A172 (cell line): ENCODE measurements around the gene SP1. TPM values are rescaled to one million over a fixed set of nuclear protein-coding genes. Genes with fewer than 3 reads are reported as not detected.
"Not testable (repeated sequence)": the region's sequence is repeated elsewhere in the genome, so short reads cannot be mapped to it uniquely, and the experiment has no call there.

Experiments
- DNase-seq: peaks from one replicate; pipeline ENCODE4 v3.0.0-alpha.2; 2015; ENCODE audit warnings: low spot score
- total RNA-seq: library from RNA; depleted of rRNA; stranded (reverse); fragments of >200 nt; shearing (Covaris generic); gene quantifications from 2 replicates; pipeline ENCODE4 v1.2.3, GENCODE V29; 2014

SP1 gene
- total RNA-seq, 1 experiment from 2014 or later = 30.2 TPM

GRCh38 chr12:53358836-53359419, 21.0 kb upstream of the SP1 start:
- no peak for DNase-seq

- not testable (repeated sequence) for DNase-seq
Observed at GRCh38 chr12:53361638-53362037, 18.3 kb upstream of the SP1 start.

DNA sequence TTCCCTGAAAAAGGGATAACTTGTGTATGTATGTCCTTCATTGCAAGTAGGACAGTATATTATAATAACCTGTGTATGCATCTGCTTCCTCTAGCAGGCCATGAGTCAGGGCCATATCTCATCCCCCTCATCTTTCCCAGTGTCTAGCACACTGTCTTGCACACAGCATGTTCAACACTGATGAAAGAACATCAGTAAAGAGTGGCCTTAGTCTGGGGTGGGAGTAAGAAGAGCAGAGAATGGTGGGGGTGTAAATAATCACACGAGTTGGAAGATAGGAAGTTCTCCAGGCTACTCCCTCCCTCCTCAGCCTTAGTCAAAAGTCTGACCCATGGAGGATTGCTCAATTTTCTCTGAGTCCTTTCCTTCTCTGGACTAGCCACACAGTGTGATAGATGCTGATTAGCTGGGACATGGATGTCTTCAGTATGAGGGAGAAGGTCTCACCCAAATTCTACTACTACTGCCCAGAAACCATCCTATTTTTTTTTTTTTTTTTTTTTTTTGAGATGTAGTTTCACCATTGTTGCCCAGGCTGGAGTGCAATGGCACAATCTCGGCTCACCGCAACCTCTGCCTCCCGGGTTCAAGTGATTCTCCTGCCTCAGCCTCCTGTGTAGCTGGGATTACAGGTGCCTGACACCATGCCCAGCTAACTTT, 14.6 kb upstream of the SP1 start:
- no peak for DNase-seq

DNA sequence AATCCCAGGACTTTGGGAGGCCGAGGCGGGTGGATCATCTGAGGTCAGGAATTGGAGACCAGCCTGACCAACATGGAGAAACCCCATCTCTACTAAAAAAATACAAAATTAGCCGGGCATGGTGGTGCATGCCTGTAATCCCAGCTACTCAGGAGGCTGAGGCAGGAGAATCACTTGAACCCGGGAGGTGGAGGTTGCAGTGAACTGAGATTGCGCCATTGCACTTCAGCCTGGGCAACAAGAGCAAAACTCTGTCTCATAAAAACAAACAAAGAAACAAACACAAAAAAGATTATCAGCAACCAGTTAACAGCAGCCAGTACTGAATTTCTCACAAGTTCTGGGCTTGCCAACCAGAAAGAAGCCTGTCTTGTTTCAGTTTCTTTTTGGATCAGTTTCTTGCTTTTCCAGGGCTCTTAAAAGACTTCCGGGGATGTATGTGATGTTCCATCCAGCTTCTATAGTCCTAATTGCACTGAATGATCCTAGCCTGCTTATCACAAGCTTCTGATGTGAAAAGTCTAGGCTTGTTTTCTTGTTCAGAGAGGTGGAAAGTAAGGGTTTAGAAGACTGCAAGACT, 6.3 kb upstream of the SP1 start:
- DNase-seq = not testable (repeated sequence)

- not testable (repeated sequence) for DNase-seq
Observed at GRCh38 chr12:53374277-53374676, 5.7 kb upstream of the SP1 start.

GRCh38 chr12:53376747-53377146, 3.2 kb upstream of the SP1 start:
- DNase-seq = no peak

DNA sequence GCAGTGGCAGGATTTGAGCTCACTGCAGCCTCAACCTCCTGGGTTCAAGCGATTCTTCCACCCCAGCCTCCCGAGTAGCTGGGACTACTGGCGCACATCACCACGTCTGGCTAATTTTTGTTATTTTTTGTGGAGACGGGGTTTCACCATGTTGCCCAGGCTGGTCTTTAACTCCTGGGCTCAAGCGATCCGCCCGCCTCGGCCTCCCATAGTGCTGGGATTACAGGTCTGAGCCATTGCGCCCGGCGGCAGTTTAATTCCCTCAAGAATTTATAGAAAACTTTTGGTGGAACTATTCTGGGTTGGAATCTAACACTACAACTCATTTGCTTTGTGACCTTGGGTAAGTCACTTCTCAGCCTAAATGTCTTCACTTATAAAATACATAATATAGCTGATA, 1.8 kb upstream of the SP1 start:
- no peak for DNase-seq

DNA sequence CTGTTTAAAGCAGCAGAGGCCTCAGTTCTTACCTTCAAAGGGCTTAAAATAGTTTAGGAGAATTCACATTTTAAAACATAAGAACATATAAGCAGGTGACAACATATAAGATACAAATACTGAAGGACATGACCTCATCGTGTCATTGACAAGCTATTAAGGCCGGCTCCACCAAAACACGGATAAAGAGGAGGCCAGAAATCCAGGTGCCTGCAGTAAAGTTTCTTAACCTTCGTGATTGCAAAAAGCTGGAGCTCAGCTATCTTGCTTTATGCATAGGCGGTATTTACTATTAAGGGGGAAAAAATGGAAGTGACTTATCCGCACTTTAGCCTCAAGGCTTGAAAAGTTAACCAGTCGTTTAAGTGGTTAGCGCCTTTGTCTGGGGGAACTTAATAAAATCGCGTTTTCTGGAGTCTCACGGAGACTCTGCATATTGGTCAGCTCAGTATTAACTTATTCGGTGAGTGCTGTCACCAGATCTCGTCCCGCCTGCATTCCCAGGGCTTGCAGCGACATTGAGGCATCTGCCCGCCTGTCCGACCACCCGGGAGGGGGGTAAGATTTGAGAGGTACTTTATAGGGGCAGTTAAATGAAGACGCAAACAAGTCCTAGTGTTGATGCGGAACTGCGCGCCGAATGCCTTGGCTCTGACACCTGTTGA, 1.1 kb upstream of the SP1 start:
- DNase-seq = no peak

GRCh38 chr12:53379389-53380103, 430 bp upstream of the SP1 start:
- peak; percentile 100 for DNase-seq

GRCh38 chr12:53380794-53381730, 1.1 kb downstream of the SP1 start:
- DNase-seq = peak; percentile 41

DNA sequence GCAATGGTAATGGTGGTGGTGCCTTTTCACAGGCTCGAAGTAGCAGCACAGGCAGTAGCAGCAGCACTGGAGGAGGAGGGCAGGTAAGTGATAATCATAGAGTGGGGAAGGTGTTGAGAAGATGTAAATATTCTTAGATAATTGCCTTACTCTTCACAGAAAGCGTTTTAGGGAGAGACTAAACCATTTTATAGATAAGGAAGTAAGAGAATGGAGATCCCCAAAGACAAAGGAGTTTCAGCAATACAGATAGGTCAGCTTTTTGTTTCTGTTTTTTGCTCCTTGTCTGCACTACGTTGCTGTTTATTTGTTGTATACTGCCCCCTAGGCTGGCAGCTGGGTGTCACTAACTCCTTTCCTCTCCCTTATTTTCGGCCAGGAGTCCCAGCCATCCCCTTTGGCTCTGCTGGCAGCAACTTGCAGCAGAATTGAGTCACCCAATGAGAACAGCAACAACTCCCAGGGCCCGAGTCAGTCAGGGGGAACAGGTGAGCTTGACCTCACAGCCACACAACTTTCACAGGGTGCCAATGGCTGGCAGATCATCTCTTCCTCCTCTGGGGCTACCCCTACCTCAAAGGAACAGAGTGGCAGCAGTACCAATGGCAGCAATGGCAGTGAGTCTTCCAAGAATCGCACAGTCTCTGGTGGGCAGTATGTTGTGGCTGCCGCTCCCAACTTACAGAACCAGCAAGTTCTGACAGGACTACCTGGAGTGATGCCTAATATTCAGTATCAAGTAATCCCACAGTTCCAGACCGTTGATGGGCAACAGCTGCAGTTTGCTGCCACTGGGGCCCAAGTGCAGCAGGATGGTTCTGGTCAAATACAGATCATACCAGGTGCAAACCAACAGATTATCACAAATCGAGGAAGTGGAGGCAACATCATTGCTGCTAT, 2.0 kb downstream of the SP1 start:
- DNase-seq = peak; percentile 48

DNA sequence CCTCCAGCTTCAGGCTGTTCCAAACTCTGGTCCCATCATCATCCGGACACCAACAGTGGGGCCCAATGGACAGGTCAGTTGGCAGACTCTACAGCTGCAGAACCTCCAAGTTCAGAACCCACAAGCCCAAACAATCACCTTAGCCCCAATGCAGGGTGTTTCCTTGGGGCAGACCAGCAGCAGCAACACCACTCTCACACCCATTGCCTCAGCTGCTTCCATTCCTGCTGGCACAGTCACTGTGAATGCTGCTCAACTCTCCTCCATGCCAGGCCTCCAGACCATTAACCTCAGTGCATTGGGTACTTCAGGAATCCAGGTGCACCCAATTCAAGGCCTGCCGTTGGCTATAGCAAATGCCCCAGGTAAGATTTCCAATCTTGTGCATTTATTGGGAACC, 3.3 kb downstream of the SP1 start:
- DNase-seq = no peak

DNA sequence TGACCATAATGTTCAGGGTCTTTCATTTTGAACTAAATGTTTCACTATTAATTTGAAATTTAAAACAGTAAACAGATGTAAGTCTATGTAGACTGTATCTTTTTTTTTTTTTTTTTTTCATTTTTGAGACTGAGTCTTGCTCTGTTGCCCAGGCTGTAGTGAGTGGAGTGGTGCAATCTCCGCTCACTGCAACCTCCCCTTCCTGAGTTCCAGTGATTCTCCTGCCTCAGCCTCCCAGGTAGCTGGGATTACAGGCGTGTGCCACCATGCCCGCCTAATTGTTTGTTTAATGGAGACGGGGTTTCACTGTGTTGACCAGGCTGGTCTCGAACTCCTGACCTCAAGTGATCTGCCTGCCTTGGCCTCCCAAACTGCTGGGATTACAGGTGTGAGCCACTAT, 6.4 kb downstream of the SP1 start:
- not testable (repeated sequence) for DNase-seq

- no peak for DNase-seq
Observed at GRCh38 chr12:53388932-53389331, 9.0 kb downstream of the SP1 start.

DNA sequence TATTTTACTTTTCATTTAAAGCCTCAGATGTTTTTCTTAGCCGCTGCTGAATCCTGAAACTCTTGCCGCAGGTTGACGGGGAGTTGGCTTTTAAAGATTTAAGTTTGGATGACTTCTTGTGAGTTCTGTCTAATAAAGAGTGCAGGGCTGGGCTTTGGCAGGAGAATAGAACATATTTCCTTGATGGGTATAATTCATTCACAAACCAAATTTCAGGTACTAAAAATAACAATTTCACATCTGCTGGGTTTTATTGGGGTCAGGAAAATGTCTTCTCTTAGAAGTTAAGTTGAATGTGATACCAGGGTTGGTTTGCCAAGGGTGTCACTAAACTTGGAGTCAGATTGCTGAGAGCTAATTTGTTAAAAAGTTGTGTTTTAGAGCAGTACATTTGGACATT, 9.7 kb downstream of the SP1 start:
- DNase-seq = no peak

- no peak for DNase-seq
Observed at GRCh38 chr12:53391724-53392123, 11.7 kb downstream of the SP1 start.

DNA sequence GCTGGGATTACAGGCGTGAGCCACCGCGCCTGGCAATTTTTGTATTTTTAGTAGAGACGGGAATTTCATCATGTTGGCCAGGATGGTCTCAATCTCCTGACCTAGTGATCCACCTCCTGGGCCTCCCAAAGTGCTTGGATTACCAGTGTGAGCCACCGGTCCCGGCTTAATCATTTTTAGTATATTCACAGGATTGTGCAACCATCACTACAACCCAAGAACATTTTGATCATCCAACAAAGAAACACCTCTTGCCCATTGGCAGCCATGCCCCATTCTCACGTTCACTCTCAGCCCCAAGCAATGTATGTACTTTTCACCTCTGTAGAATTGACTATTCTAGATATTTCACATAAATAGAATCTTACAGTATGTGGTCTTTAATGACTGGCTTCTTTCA, 19.9 kb downstream of the SP1 start:
- DNase-seq = no peak

DNA sequence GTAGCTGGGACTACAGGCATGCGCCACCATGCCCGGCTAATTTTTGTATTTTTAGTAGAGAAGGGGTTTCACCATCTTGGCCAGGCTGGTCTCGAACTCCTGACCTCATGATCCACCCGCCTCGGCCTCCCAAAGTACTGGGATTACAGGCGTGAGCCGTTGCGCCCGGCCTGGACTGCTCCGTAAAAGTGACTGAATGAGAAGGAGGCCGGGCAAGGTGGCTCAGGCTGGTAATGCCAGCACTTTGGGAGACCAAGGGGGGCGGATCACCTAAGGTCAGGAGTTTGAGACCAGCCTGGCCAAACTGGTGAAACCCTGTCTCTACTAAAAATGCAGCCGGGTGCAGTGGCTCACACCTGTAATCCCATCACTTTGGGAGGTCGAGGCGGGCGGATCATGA, 22.4 kb downstream of the SP1 start:
- DNase-seq = not testable (repeated sequence)

GRCh38 chr12:53402871-53403270, 22.9 kb downstream of the SP1 start:
- DNase-seq = no peak

DNA sequence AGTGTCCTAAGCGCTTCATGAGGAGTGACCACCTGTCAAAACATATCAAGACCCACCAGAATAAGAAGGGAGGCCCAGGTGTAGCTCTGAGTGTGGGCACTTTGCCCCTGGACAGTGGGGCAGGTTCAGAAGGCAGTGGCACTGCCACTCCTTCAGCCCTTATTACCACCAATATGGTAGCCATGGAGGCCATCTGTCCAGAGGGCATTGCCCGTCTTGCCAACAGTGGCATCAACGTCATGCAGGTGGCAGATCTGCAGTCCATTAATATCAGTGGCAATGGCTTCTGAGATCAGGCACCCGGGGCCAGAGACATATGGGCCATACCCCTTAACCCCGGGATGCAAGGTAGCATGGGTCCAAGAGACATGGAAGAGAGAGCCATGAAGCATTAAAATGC, 31.0 kb downstream of the SP1 start:
- no peak for DNase-seq
